ENCODE measurements around the gene SOBP.

Gene SOBP

DNA sequence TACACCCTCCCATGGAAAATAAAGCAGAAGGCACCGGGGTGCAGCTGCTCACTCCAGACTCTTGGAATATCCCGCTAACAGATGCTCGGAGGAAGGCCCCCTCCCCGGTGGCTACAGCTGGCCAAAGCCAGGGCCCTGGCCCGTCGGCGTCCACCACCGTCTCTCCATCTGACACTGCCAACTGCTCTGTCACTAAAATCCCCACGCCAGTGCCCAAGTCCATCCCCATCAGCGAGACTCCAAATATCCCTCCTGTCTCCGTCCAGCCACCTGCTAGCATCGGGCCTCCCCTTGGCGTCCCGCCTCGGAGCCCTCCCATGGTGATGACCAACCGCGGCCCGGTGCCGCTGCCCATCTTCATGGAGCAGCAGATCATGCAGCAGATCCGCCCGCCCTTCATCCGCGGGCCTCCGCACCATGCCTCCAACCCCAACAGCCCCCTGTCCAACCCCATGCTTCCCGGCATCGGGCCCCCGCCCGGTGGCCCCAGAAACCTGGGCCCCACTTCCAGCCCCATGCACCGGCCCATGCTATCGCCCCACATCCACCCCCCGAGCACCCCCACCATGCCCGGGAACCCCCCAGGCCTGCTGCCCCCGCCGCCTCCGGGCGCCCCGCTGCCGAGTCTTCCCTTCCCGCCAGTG lies 143.9 kb downstream of the SOBP start:
- in situ Hi-C loops (cut with HindIII; ENCODE audit: low sequenced_read_pairs) = no loop called here
- no peak for DNase-seq (ENCODE audit: low read depth, low spot score)
- no peak overlapping the region for H3K4me3 ChIP-seq (ENCODE audit: low read depth, low read length)
- TF ChIP-seq, protein P1, sequence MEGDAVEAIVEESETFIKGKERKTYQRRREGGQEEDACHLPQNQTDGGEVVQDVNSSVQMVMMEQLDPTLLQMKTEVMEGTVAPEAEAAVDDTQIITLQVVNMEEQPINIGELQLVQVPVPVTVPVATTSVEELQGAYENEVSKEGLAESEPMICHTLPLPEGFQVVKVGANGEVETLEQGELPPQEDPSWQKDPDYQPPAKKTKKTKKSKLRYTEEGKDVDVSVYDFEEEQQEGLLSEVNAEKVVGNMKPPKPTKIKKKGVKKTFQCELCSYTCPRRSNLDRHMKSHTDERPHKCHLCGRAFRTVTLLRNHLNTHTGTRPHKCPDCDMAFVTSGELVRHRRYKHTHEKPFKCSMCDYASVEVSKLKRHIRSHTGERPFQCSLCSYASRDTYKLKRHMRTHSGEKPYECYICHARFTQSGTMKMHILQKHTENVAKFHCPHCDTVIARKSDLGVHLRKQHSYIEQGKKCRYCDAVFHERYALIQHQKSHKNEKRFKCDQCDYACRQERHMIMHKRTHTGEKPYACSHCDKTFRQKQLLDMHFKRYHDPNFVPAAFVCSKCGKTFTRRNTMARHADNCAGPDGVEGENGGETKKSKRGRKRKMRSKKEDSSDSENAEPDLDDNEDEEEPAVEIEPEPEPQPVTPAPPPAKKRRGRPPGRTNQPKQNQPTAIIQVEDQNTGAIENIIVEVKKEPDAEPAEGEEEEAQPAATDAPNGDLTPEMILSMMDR (IDR thresholded peaks at IDR 0.05; ENCODE audit: low read depth, low read length) = no peak

DNA sequence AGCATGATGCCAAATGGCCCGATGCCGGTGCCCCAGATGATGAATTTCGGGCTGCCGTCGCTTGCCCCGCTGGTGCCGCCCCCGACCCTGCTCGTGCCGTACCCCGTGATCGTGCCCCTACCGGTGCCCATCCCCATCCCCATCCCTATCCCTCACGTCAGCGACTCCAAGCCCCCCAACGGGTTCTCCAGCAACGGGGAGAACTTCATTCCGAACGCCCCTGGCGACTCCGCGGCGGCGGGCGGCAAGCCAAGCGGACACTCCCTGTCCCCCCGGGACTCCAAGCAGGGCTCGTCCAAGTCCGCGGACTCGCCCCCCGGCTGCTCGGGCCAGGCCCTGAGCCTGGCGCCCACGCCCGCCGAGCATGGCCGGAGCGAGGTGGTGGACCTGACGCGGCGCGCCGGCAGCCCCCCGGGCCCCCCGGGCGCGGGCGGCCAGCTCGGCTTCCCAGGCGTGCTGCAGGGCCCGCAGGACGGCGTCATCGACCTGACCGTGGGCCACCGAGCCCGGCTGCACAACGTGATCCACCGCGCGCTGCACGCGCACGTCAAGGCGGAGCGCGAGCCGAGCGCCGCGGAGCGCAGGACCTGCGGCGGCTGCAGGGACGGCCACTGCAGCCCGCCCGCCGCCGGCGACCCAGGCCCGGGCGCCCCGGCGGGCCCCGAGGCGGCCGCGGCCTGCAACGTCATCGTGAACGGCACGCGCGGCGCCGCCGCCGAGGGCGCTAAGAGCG lies 144.6 kb downstream of the SOBP start:
- no peak for DNase-seq (ENCODE audit: low read depth, low spot score)
- TF ChIP-seq, protein P1 (IDR thresholded peaks at IDR 0.05; ENCODE audit: low read depth, low read length) = no peak
- H3K4me3 ChIP-seq (ENCODE audit: low read depth, low read length) = no peak overlapping the region
- in situ Hi-C loops (cut with HindIII; ENCODE audit: low sequenced_read_pairs) = no loop called here

DNA sequence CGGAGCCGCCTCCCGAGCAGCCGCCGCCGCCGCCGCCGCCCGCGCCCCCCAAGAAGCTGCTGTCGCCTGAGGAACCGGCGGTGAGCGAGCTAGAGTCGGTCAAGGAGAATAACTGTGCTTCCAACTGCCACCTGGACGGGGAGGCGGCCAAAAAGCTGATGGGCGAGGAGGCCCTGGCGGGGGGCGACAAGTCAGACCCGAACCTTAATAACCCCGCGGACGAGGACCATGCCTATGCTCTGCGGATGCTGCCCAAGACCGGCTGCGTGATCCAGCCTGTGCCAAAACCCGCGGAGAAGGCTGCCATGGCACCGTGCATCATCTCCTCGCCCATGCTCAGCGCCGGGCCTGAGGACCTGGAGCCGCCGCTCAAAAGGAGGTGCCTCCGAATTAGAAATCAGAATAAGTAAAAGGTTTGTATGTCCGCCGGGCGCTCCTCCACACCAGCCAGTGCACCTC lies 145.2 kb downstream of the SOBP start:
- DNase-seq (ENCODE audit: low read depth, low spot score) = no peak
- in situ Hi-C loops (cut with HindIII; ENCODE audit: low sequenced_read_pairs) = no loop called here
- H3K4me3 ChIP-seq (ENCODE audit: low read depth, low read length) = no peak overlapping the region
- TF ChIP-seq, protein P1 (IDR thresholded peaks at IDR 0.05; ENCODE audit: low read depth, low read length) = no peak

- TF ChIP-seq, protein P1 (IDR thresholded peaks at IDR 0.05; ENCODE audit: low read depth, low read length) = no peak
- no peak for DNase-seq (ENCODE audit: low read depth, low spot score)
- no peak overlapping the region for H3K4me3 ChIP-seq (ENCODE audit: low read depth, low read length)
- in situ Hi-C loops (cut with HindIII; ENCODE audit: low sequenced_read_pairs) = no loop called here
Measured at GRCh38 chr6:107636486-107636885, 146.6 kb downstream of the SOBP start.

GRCh38 chr6:107637316-107638315 lies 147.7 kb downstream of the SOBP start:
- TF ChIP-seq, protein P1 (IDR thresholded peaks at IDR 0.05; ENCODE audit: low read depth, low read length) = no peak
- no peak overlapping the region for H3K4me3 ChIP-seq (ENCODE audit: low read depth, low read length)
- in situ Hi-C loops (cut with HindIII; ENCODE audit: low sequenced_read_pairs) = no loop called here
- DNase-seq (ENCODE audit: low read depth, low spot score) = no peak

GRCh38 chr6:107638493-107638892 lies 148.6 kb downstream of the SOBP start:
- TF ChIP-seq, protein P1 (IDR thresholded peaks at IDR 0.05; ENCODE audit: low read depth, low read length) = no peak
- H3K4me3 ChIP-seq (ENCODE audit: low read depth, low read length) = no peak overlapping the region
- in situ Hi-C loops (cut with HindIII; ENCODE audit: low sequenced_read_pairs) = no loop called here
- no peak for DNase-seq (ENCODE audit: low read depth, low spot score)

Data from astrocyte of the spinal cord (primary cell).